Gastroesophageal sphincter (tissue), 3 donors: ENCODE results near the gene FFAR2.

ENCODE experiments used
- CTCF ChIP-seq, 4 experiments: fragments of 200-600 bp in 2 of 4; fragments of 450-650 bp in 2 of 4; sonication (generic) in 1 of 4; IDR thresholded peaks; one replicate each; pipeline ENCODE4 v1.5.1; 2017 to 2019; ENCODE audit warnings: antibody characterized with exemption in 4 of 4, mild to moderate bottlenecking in 2 of 4, moderate library complexity in 2 of 4
- POLR2A ChIP-seq, 2 donors: fragments of 450-650 bp; IDR thresholded peaks; one replicate each; pipeline ENCODE4 v1.6.1; 2017; ENCODE audit warnings: antibody characterized with exemption in 2 of 2, mild to moderate bottlenecking in 2 of 2, moderate library complexity in 1 of 2

DNA sequence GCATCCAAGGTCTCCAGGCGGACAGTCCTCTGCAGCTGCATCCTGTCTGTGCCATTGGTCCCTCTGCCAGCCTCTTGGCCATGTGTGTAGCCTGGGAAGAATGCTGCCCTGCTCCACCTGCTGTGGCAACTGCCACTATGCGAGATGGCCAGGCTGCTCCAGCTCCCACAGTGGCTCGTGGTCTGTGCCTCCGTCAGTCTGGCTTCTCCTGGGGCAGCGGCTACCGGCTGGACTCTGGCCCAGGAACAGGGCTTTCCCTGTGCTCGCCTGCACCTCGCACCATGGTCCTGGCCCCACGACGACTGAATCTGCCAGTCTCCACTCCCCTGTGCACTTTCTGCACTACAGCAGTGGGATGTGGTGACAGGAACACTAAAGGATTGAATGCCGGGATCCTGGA lies 26.7 kb upstream of the FFAR2 start:
- TF ChIP-seq CTCF (IDR thresholded peaks at IDR 0.05): no peak
- no peak for TF ChIP-seq POLR2A (IDR thresholded peaks at IDR 0.05)
